ENCODE results near the gene F13A1.

F13A1 gene

GRCh38 chr6:6277413-6277812 is 43.0 kb downstream of the F13A1 start:
- Histone ChIP-seq H3K4me3 (ENCODE audit: insufficient read depth, low read length, poor library complexity, severe bottlenecking) (no peak overlapping the region), H3K27me3 (ENCODE audit: low read length) (no peaks in the 10 kb centered on the region), H3K4me2 (ENCODE audit: low read depth, low read length, poor library complexity, severe bottlenecking) (no peak overlapping the region), H3K27ac (ENCODE audit: low read depth, low read length) (no peak overlapping the region), H3F3A (ENCODE audit: insufficient read depth) (no peaks in the 10 kb centered on the region), H4K20me1 (ENCODE audit: low read depth, low read length) (no peaks in the 10 kb centered on the region), H3K9me2 (replicated peaks; ENCODE audit: insufficient read depth, low read length) (no peaks in the 10 kb centered on the region), H3K9me3 (ENCODE audit: insufficient read depth, low read length) (no peaks in the 10 kb centered on the region), H2AFZ (ENCODE audit: low read depth, low read length, severe bottlenecking) (no peak overlapping the region), H3K79me2 (ENCODE audit: insufficient read depth, low read length) (no peaks in the 10 kb centered on the region), H3K9ac (ENCODE audit: low read length) (no peak overlapping the region), H3K36me3 (ENCODE audit: low read length) (no peaks in the 10 kb centered on the region)
- TF ChIP-seq EZH2phosphoT487 (conservative IDR thresholded peaks at IDR 0.05; ENCODE audit: low read length), result no peak
- TF ChIP-seq, protein P1, sequence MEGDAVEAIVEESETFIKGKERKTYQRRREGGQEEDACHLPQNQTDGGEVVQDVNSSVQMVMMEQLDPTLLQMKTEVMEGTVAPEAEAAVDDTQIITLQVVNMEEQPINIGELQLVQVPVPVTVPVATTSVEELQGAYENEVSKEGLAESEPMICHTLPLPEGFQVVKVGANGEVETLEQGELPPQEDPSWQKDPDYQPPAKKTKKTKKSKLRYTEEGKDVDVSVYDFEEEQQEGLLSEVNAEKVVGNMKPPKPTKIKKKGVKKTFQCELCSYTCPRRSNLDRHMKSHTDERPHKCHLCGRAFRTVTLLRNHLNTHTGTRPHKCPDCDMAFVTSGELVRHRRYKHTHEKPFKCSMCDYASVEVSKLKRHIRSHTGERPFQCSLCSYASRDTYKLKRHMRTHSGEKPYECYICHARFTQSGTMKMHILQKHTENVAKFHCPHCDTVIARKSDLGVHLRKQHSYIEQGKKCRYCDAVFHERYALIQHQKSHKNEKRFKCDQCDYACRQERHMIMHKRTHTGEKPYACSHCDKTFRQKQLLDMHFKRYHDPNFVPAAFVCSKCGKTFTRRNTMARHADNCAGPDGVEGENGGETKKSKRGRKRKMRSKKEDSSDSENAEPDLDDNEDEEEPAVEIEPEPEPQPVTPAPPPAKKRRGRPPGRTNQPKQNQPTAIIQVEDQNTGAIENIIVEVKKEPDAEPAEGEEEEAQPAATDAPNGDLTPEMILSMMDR (IDR thresholded peaks at IDR 0.05; ENCODE audit: insufficient read depth, low read length, poor library complexity, severe bottlenecking), result no peak

DNA sequence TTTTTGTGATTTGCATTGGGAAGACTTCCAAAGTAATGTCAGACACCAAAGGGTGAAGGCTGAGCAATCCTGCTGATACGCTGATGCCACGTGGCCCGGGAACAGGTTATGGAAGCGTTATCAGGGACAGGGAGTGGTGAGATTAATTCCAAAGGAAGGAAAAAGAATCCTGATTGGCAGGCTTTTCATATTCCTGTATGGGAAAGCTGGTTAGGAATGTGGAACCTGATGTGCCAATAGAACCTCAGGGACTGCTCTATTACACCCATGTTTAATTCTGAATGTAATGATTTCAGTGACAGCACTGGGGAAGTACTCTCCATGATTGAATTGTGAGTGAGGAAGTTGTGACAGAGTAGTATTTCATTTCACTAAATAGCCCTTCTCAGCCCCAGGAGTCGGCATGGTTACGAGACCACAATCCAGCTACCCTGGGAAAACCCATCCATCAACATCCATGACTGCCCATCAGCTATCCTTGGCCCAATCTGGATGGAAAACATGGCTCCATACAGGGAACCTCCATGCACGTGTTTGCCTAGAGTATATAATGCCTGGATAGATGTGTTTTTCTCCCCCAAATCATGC is 49.4 kb downstream of the F13A1 start:
- no peak overlapping the region for H3K27ac ChIP-seq (ENCODE audit: low read depth, low read length)
- H3K36me3 ChIP-seq (ENCODE audit: low read length), result no peaks in the 10 kb centered on the region
- H3K9ac ChIP-seq (ENCODE audit: low read length), result no peak overlapping the region
- no peaks in the 10 kb centered on the region for H3K79me2 ChIP-seq (ENCODE audit: insufficient read depth, low read length)
- TF ChIP-seq, protein P1 (IDR thresholded peaks at IDR 0.05; ENCODE audit: insufficient read depth, low read length, poor library complexity, severe bottlenecking), result no peak
- no peak for TF ChIP-seq EZH2phosphoT487 (conservative IDR thresholded peaks at IDR 0.05; ENCODE audit: low read length)
- no peaks in the 10 kb centered on the region for H3K9me3 ChIP-seq (ENCODE audit: insufficient read depth, low read length)
- no peak overlapping the region for H3K4me2 ChIP-seq (ENCODE audit: low read depth, low read length, poor library complexity, severe bottlenecking)
- H2AFZ ChIP-seq (ENCODE audit: low read depth, low read length, severe bottlenecking), result no peak overlapping the region
- H3K9me2 ChIP-seq (replicated peaks; ENCODE audit: insufficient read depth, low read length), result no peaks in the 10 kb centered on the region
- no peaks in the 10 kb centered on the region for H4K20me1 ChIP-seq (ENCODE audit: low read depth, low read length)
- H3F3A ChIP-seq (ENCODE audit: insufficient read depth), result no peaks in the 10 kb centered on the region
- H3K4me3 ChIP-seq (ENCODE audit: insufficient read depth, low read length, poor library complexity, severe bottlenecking), result no peak overlapping the region
- no peaks in the 10 kb centered on the region for H3K27me3 ChIP-seq (ENCODE audit: low read length)

DNA sequence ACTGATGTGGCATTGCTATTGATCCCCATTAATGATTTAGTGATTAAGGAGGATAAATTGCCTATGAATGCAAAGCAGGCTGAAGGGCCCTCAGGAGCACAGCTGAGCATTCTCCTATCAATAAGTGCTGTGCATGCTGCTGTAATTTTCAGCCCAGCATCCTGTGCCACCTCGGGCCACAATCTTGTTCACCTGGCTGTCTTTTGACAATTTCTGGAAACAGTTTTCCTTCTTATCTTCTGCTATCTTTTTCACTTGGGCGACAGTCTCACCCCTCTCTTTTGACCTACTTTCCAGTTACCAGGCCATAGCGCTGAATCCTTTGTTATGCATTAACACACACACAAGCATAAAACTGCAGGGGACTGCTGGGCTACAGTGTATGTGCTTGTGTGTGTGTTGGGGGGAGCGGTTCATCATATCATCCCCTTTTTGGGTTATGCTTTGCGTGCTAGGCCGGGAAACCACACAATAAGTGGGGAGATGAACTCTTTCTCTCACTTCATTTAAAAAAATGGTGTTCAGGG is 60.2 kb downstream of the F13A1 start:
- Histone ChIP-seq H3K9ac (ENCODE audit: low read length) (no peak overlapping the region), H4K20me1 (ENCODE audit: low read depth, low read length) (no peaks in the 10 kb centered on the region), H3K79me2 (ENCODE audit: insufficient read depth, low read length) (no peaks in the 10 kb centered on the region), H3F3A (ENCODE audit: insufficient read depth) (no peaks in the 10 kb centered on the region), H3K36me3 (ENCODE audit: low read length) (no peaks in the 10 kb centered on the region), H3K4me2 (ENCODE audit: low read depth, low read length, poor library complexity, severe bottlenecking) (no peak overlapping the region), H3K9me3 (ENCODE audit: insufficient read depth, low read length) (no peaks in the 10 kb centered on the region), H2AFZ (ENCODE audit: low read depth, low read length, severe bottlenecking) (no peak overlapping the region), H3K9me2 (replicated peaks; ENCODE audit: insufficient read depth, low read length) (no peaks in the 10 kb centered on the region), H3K27ac (ENCODE audit: low read depth, low read length) (no peak overlapping the region), H3K4me3 (ENCODE audit: insufficient read depth, low read length, poor library complexity, severe bottlenecking) (no peak overlapping the region), H3K27me3 (ENCODE audit: low read length) (peaks cover 9% of the 10 kb centered on the region; the same call in 1 of the 2 replicates)
- TF ChIP-seq, protein P1 (IDR thresholded peaks at IDR 0.05; ENCODE audit: insufficient read depth, low read length, poor library complexity, severe bottlenecking), result no peak
- TF ChIP-seq EZH2phosphoT487 (conservative IDR thresholded peaks at IDR 0.05; ENCODE audit: low read length), result no peak
